ENCODE results near the gene LRRC4C. TPM values are rescaled to one million over a fixed set of nuclear protein-coding genes. Genes with fewer than 3 reads are reported as not detected.

LRRC4C gene
- total RNA-seq, 2 donors from 2014 or later = 0.95 to 3.2 TPM

DNA sequence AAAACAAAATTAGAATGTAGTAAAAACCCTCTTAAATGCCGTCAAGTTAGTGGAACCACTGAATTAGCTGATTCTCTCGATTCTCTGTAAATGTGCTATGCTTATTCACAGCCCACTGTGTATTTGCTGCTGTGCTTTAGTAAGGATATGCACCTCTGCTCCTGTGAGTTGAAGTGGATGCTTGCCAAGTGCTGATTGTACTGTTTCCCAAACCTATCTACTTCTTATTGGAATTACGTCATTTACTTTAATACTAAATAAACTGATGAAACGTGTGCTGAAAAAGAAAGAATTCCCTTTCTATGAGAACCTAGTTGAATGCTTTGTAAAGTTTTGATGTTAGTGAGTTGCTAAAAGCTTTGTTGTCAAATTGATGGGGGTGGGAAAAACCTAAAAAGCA is 158.4 kb downstream of the LRRC4C start:
- no peak for DNase-seq (ENCODE audit: low spot score)
- Histone ChIP-seq H3K9me3 (no peaks in the 10 kb centered on the region), H3K27me3 (replicated peaks; ENCODE audit: insufficient read depth) (no peaks in the 10 kb centered on the region), H3K4me1 (ENCODE audit: control insufficient read depth in 1 of 2, low read depth in 2 of 2) (no peaks in the 10 kb centered on the region), H3K27ac (no peak overlapping the region), H3K4me3 (no peak overlapping the region), H3K36me3 (no peaks in the 10 kb centered on the region)
- ATAC-seq (ENCODE audit: insufficient number of reproducible peaks, low FRiP score, low read depth) = no peak
- no peak for TF ChIP-seq CTCF (IDR thresholded peaks at IDR 0.05)

GRCh38 chr11:41289408-41289807 is 170.0 kb downstream of the LRRC4C start:
- ATAC-seq (ENCODE audit: insufficient number of reproducible peaks, low FRiP score, low read depth) (no peak), DNase-seq (ENCODE audit: low spot score) (no peak)
- no peak for TF ChIP-seq CTCF (IDR thresholded peaks at IDR 0.05)
- H3K9me3 ChIP-seq = no peaks in the 10 kb centered on the region
- H3K27ac ChIP-seq = no peak overlapping the region
- H3K36me3 ChIP-seq = no peaks in the 10 kb centered on the region
- H3K4me1 ChIP-seq (ENCODE audit: control insufficient read depth in 1 of 2, low read depth in 2 of 2) = no peaks in the 10 kb centered on the region
- no peak overlapping the region for H3K4me3 ChIP-seq
- no peaks in the 10 kb centered on the region for H3K27me3 ChIP-seq (replicated peaks; ENCODE audit: insufficient read depth)

- Histone ChIP-seq H3K27me3 (replicated peaks; ENCODE audit: insufficient read depth) (no peaks in the 10 kb centered on the region), H3K27ac (no peak overlapping the region), H3K36me3 (no peaks in the 10 kb centered on the region), H3K9me3 (no peaks in the 10 kb centered on the region), H3K4me3 (no peak overlapping the region), H3K4me1 (ENCODE audit: control insufficient read depth in 1 of 2, low read depth in 2 of 2) (no peaks in the 10 kb centered on the region)
- DNase-seq (ENCODE audit: low spot score) = no peak
- TF ChIP-seq CTCF (IDR thresholded peaks at IDR 0.05) = no peak
- no peak for ATAC-seq (ENCODE audit: insufficient number of reproducible peaks, low FRiP score, low read depth)
Measured at GRCh38 chr11:41286751-41287150, 172.7 kb downstream of the LRRC4C start.

DNA sequence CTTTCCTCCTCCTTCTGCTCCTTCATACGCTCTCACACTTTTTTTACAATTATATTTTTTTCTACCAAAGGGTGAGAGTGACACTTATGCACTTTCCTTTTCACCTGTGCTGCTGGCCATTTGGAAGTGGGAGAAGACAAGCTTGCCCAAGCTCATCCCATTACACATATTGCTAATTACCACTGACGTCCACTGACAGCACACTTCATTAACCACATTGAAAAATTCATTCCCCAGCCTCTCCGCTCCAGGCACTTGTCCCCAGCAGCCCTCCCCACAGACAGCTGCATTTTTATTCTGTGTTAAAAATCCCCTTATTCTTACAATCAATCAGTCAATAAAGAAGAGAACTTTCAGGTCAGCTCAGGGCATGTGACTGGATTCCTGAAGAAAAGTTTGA is 175.1 kb downstream of the LRRC4C start:
- Histone ChIP-seq H3K4me1 (ENCODE audit: control insufficient read depth in 1 of 2, low read depth in 2 of 2) (no peaks in the 10 kb centered on the region), H3K27me3 (replicated peaks; ENCODE audit: insufficient read depth) (no peaks in the 10 kb centered on the region), H3K9me3 (no peaks in the 10 kb centered on the region), H3K27ac (no peak overlapping the region), H3K4me3 (no peak overlapping the region), H3K36me3 (no peaks in the 10 kb centered on the region)
- ATAC-seq (ENCODE audit: insufficient number of reproducible peaks, low FRiP score, low read depth) (no peak), DNase-seq (ENCODE audit: low spot score) (no peak)
- no peak for TF ChIP-seq CTCF (IDR thresholded peaks at IDR 0.05)

- H3K4me3 ChIP-seq = no peak overlapping the region
- no peak for ATAC-seq (ENCODE audit: insufficient number of reproducible peaks, low FRiP score, low read depth)
Measured at GRCh38 chr11:41283191-41283930, 176.1 kb downstream of the LRRC4C start.

More at GRCh38 chr11:41283191-41283930, 176.1 kb downstream of the LRRC4C start:
- Histone ChIP-seq H3K9me3 (no peaks in the 10 kb centered on the region), H3K27me3 (replicated peaks; ENCODE audit: insufficient read depth) (no peaks in the 10 kb centered on the region), H3K4me1 (ENCODE audit: control insufficient read depth in 1 of 2, low read depth in 2 of 2) (no peaks in the 10 kb centered on the region), H3K36me3 (no peaks in the 10 kb centered on the region), H3K27ac (no peak overlapping the region)
- no peak for DNase-seq (ENCODE audit: low spot score)
- TF ChIP-seq CTCF (IDR thresholded peaks at IDR 0.05) = no peak
